ENCODE measurements around the gene SUMF1.

The SUMF1 gene

GRCh38 chr3:4399476-4399875 is 67.6 kb downstream of the SUMF1 start:
- H3K27ac ChIP-seq, result no peak overlapping the region
- no peak for TF ChIP-seq POLR2AphosphoS5 (IDR thresholded peaks at IDR 0.05; ENCODE audit: borderline replicate concordance, low read depth, low read length)
- no peak for TF ChIP-seq FOXP2 (optimal IDR thresholded peaks at IDR 0.05; ENCODE audit: control extremely low read depth, extremely low read length, insufficient read depth)
- no peak for TF ChIP-seq EZH2 (IDR thresholded peaks at IDR 0.05)
- no peaks in the 10 kb centered on the region for H3K36me3 ChIP-seq (ENCODE audit: insufficient read depth, low read length)
- no peak overlapping the region for H3K9ac ChIP-seq (ENCODE audit: insufficient read length)
- no peak for DNase-seq (ENCODE audit: low read depth, low spot score)
- H3K9me3 ChIP-seq (ENCODE audit: low read depth, low read length), result no peaks in the 10 kb centered on the region
- H3K4me3 ChIP-seq, result no peak overlapping the region

GRCh38 chr3:4398941-4399245 is 68.2 kb downstream of the SUMF1 start:
- no peak overlapping the region for H3K9ac ChIP-seq (ENCODE audit: insufficient read length)
- H3K9me3 ChIP-seq (ENCODE audit: low read depth, low read length), result no peaks in the 10 kb centered on the region
- H3K36me3 ChIP-seq (ENCODE audit: insufficient read depth, low read length), result no peaks in the 10 kb centered on the region
- H3K27ac ChIP-seq, result no peak overlapping the region
- DNase-seq (ENCODE audit: low read depth, low spot score), result no peak
- H3K4me3 ChIP-seq, result no peak overlapping the region
- TF ChIP-seq POLR2AphosphoS5 (IDR thresholded peaks at IDR 0.05; ENCODE audit: borderline replicate concordance, low read depth, low read length) (no peak), EZH2 (IDR thresholded peaks at IDR 0.05) (no peak), FOXP2 (optimal IDR thresholded peaks at IDR 0.05; ENCODE audit: control extremely low read depth, extremely low read length, insufficient read depth) (no peak)

- Histone ChIP-seq H3K4me3 (no peak overlapping the region), H3K9ac (ENCODE audit: insufficient read length) (no peak overlapping the region), H3K9me3 (ENCODE audit: low read depth, low read length) (no peaks in the 10 kb centered on the region), H3K27ac (no peak overlapping the region), H3K36me3 (ENCODE audit: insufficient read depth, low read length) (no peaks in the 10 kb centered on the region)
- TF ChIP-seq EZH2 (IDR thresholded peaks at IDR 0.05) (no peak), FOXP2 (optimal IDR thresholded peaks at IDR 0.05; ENCODE audit: control extremely low read depth, extremely low read length, insufficient read depth) (no peak), POLR2AphosphoS5 (IDR thresholded peaks at IDR 0.05; ENCODE audit: borderline replicate concordance, low read depth, low read length) (no peak)
- no peak for DNase-seq (ENCODE audit: low read depth, low spot score)
These were observed 68.7 kb downstream of the SUMF1 start for GRCh38 chr3:4398120-4398940.

- no peak for DNase-seq (ENCODE audit: low read depth, low spot score)
- Histone ChIP-seq H3K9ac (ENCODE audit: insufficient read length) (no peak overlapping the region), H3K4me3 (no peak overlapping the region), H3K9me3 (ENCODE audit: low read depth, low read length) (no peaks in the 10 kb centered on the region), H3K27ac (no peak overlapping the region), H3K36me3 (ENCODE audit: insufficient read depth, low read length) (no peaks in the 10 kb centered on the region)
- TF ChIP-seq FOXP2 (optimal IDR thresholded peaks at IDR 0.05; ENCODE audit: control extremely low read depth, extremely low read length, insufficient read depth) (no peak), POLR2AphosphoS5 (IDR thresholded peaks at IDR 0.05; ENCODE audit: borderline replicate concordance, low read depth, low read length) (no peak), EZH2 (IDR thresholded peaks at IDR 0.05) (no peak)
These were observed 69.6 kb downstream of the SUMF1 start for GRCh38 chr3:4397466-4397865.

- TF ChIP-seq FOXP2 (optimal IDR thresholded peaks at IDR 0.05; ENCODE audit: control extremely low read depth, extremely low read length, insufficient read depth), result no peak
- TF ChIP-seq EZH2 (IDR thresholded peaks at IDR 0.05), result no peak
- no peak for TF ChIP-seq POLR2AphosphoS5 (IDR thresholded peaks at IDR 0.05; ENCODE audit: borderline replicate concordance, low read depth, low read length)
- H3K9me3 ChIP-seq (ENCODE audit: low read depth, low read length), result no peaks in the 10 kb centered on the region
- H3K9ac ChIP-seq (ENCODE audit: insufficient read length), result no peak overlapping the region
- no peaks in the 10 kb centered on the region for H3K36me3 ChIP-seq (ENCODE audit: insufficient read depth, low read length)
- no peak for DNase-seq (ENCODE audit: low read depth, low spot score)
- H3K27ac ChIP-seq, result no peak overlapping the region
- no peak overlapping the region for H3K4me3 ChIP-seq
These were observed 70.5 kb downstream of the SUMF1 start for GRCh38 chr3:4396542-4396941.

GRCh38 chr3:4396006-4396405 is 71.1 kb downstream of the SUMF1 start:
- Histone ChIP-seq H3K36me3 (ENCODE audit: insufficient read depth, low read length) (no peaks in the 10 kb centered on the region), H3K9ac (ENCODE audit: insufficient read length) (no peak overlapping the region), H3K27ac (no peak overlapping the region), H3K9me3 (ENCODE audit: low read depth, low read length) (no peaks in the 10 kb centered on the region), H3K4me3 (no peak overlapping the region)
- TF ChIP-seq EZH2 (IDR thresholded peaks at IDR 0.05), result no peak
- no peak for TF ChIP-seq POLR2AphosphoS5 (IDR thresholded peaks at IDR 0.05; ENCODE audit: borderline replicate concordance, low read depth, low read length)
- no peak for TF ChIP-seq FOXP2 (optimal IDR thresholded peaks at IDR 0.05; ENCODE audit: control extremely low read depth, extremely low read length, insufficient read depth)
- no peak for DNase-seq (ENCODE audit: low read depth, low spot score)

GRCh38 chr3:4395448-4395847 is 71.6 kb downstream of the SUMF1 start:
- Histone ChIP-seq H3K9ac (ENCODE audit: insufficient read length) (no peak overlapping the region), H3K27ac (no peak overlapping the region), H3K36me3 (ENCODE audit: insufficient read depth, low read length) (no peaks in the 10 kb centered on the region), H3K9me3 (ENCODE audit: low read depth, low read length) (no peaks in the 10 kb centered on the region), H3K4me3 (no peak overlapping the region)
- TF ChIP-seq EZH2 (IDR thresholded peaks at IDR 0.05), result no peak
- TF ChIP-seq FOXP2 (optimal IDR thresholded peaks at IDR 0.05; ENCODE audit: control extremely low read depth, extremely low read length, insufficient read depth), result no peak
- TF ChIP-seq POLR2AphosphoS5 (IDR thresholded peaks at IDR 0.05; ENCODE audit: borderline replicate concordance, low read depth, low read length), result no peak
- no peak for DNase-seq (ENCODE audit: low read depth, low spot score)

- DNase-seq (ENCODE audit: low read depth, low spot score), result no peak
- Histone ChIP-seq H3K4me3 (no peak overlapping the region), H3K36me3 (ENCODE audit: insufficient read depth, low read length) (no peaks in the 10 kb centered on the region), H3K9ac (ENCODE audit: insufficient read length) (no peak overlapping the region), H3K27ac (no peak overlapping the region), H3K9me3 (ENCODE audit: low read depth, low read length) (no peaks in the 10 kb centered on the region)
- TF ChIP-seq FOXP2 (optimal IDR thresholded peaks at IDR 0.05; ENCODE audit: control extremely low read depth, extremely low read length, insufficient read depth) (no peak), POLR2AphosphoS5 (IDR thresholded peaks at IDR 0.05; ENCODE audit: borderline replicate concordance, low read depth, low read length) (no peak), EZH2 (IDR thresholded peaks at IDR 0.05) (no peak)
These were observed 72.5 kb downstream of the SUMF1 start for GRCh38 chr3:4394567-4394966.

GRCh38 chr3:4394048-4394447 is 73.0 kb downstream of the SUMF1 start:
- DNase-seq (ENCODE audit: low read depth, low spot score), result no peak

More at GRCh38 chr3:4394048-4394447, 73.0 kb downstream of the SUMF1 start:
- H3K27ac ChIP-seq, result no peak overlapping the region
- no peaks in the 10 kb centered on the region for H3K36me3 ChIP-seq (ENCODE audit: insufficient read depth, low read length)
- H3K4me3 ChIP-seq, result no peak overlapping the region
- no peaks in the 10 kb centered on the region for H3K9me3 ChIP-seq (ENCODE audit: low read depth, low read length)
- H3K9ac ChIP-seq (ENCODE audit: insufficient read length), result no peak overlapping the region
- TF ChIP-seq POLR2AphosphoS5 (IDR thresholded peaks at IDR 0.05; ENCODE audit: borderline replicate concordance, low read depth, low read length) (no peak), EZH2 (IDR thresholded peaks at IDR 0.05) (no peak), FOXP2 (optimal IDR thresholded peaks at IDR 0.05; ENCODE audit: control extremely low read depth, extremely low read length, insufficient read depth) (no peak)
